Activated CD8-positive, alpha-beta T cell treated with anti-CD3 and anti-CD28 coated beads for 36 hours (primary cell): ENCODE results near the gene EHBP1. TPM values are rescaled to one million over a fixed set of nuclear protein-coding genes. Genes with fewer than 3 reads are reported as not detected.

Source experiments
- ATAC-seq: fragments of 200-7000 bp; cut with Tn5 transposase; one replicate; pipeline ENCODE4 v1.10.0; 2021; ENCODE audit warnings: mild to moderate bottlenecking, moderate library complexity
- CTCF ChIA-PET: fragments of 350-600 bp; sonication (Branson Sonifier 250); formaldehyde crosslinking; loops from one replicate; lab custom pipeline; 2021; ENCODE audit warnings: antibody characterized with exemption; lab: Charles Lee
- POLR2A ChIA-PET: fragments of 350-600 bp; sonication (Branson Sonifier 250); formaldehyde crosslinking; loops from one replicate; lab custom pipeline; 2021; ENCODE audit warnings: antibody characterized with exemption; lab: Charles Lee
- DNase-seq: peaks from one replicate; pipeline ENCODE4 v3.0.0-alpha.2; 2020
- H3K27ac Mint-ChIP-seq: one replicate; pipeline ENCODE4 v1.8.0; 2021; ENCODE audit warnings: mild to moderate bottlenecking, mixed read lengths
- H3K27me3 Mint-ChIP-seq: one replicate; pipeline ENCODE4 v1.8.0; 2021; ENCODE audit warnings: mixed read lengths
- H3K36me3 Mint-ChIP-seq: one replicate; pipeline ENCODE4 v1.8.0; 2021; ENCODE audit warnings: low read depth, mixed read lengths
- H3K4me1 Mint-ChIP-seq: one replicate; pipeline ENCODE4 v1.8.0; 2021; ENCODE audit warnings: low read depth, mixed read lengths
- H3K4me3 Mint-ChIP-seq: one replicate; pipeline ENCODE4 v1.8.0; 2021; ENCODE audit warnings: mild to moderate bottlenecking, moderate library complexity, mixed read lengths
- H3K9me3 Mint-ChIP-seq: one replicate; pipeline ENCODE4 v1.8.0; 2021; ENCODE audit warnings: mixed read lengths
- intact Hi-C: fragments of 100-400 bp; cut with micrococcal nuclease; formaldehyde crosslinking; loops from one replicate; pipeline ENCODE4 v1.10.0; 2022
- total RNA-seq, 2 experiments: library from RNA; stranded (reverse); gene quantifications; one replicate each; pipeline ENCODE4 v1.2.3, GENCODE V29; 2021
- TF ChIP-seq, protein P1 (sequence below): fragments of 200-600 bp; IDR thresholded peaks from one replicate; pipeline ENCODE4 v1.8.0; 2022; ENCODE audit warnings: antibody characterized with exemption, mild to moderate bottlenecking

Gene EHBP1
- total RNA-seq, 2 experiments from 2014 or later, result 24.1 to 24.3 TPM

DNA sequence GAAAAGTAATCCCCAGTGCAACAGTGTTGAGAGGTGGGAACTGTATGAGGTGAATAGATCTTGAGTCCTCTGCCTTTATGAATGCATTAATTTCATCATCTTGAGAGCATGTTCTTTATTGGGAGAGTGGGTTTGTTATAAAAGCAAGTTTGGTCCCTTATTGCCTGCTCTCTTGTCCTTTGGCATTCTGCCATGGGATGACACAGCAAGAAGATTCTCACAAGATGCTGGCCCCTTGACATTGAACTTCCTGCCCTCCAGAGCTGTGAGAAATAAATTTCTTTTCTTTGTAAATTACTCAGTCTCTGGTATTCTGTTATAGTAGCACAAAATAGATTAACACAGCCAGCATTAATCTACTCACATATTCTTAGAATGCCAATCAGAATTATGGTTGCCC lies 108.6 kb downstream of the EHBP1 start:
- H3K27me3 Mint-ChIP-seq, result no peaks in the 10 kb centered on the region
- no peaks in the 10 kb centered on the region for H3K36me3 Mint-ChIP-seq
- TF ChIP-seq, protein P1, sequence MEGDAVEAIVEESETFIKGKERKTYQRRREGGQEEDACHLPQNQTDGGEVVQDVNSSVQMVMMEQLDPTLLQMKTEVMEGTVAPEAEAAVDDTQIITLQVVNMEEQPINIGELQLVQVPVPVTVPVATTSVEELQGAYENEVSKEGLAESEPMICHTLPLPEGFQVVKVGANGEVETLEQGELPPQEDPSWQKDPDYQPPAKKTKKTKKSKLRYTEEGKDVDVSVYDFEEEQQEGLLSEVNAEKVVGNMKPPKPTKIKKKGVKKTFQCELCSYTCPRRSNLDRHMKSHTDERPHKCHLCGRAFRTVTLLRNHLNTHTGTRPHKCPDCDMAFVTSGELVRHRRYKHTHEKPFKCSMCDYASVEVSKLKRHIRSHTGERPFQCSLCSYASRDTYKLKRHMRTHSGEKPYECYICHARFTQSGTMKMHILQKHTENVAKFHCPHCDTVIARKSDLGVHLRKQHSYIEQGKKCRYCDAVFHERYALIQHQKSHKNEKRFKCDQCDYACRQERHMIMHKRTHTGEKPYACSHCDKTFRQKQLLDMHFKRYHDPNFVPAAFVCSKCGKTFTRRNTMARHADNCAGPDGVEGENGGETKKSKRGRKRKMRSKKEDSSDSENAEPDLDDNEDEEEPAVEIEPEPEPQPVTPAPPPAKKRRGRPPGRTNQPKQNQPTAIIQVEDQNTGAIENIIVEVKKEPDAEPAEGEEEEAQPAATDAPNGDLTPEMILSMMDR, result no peak
- H3K4me3 Mint-ChIP-seq, result no peak overlapping the region
- CTCF ChIA-PET, result no interaction called here
- DNase-seq (peak; percentile 22), ATAC-seq (no peak)
- no peak overlapping the region for H3K27ac Mint-ChIP-seq
- POLR2A ChIA-PET, result interaction anchor here (0.6 kb wide), 1 partner anchor 68 kb away, joined by 3 read pairs; no protein-coding TSS in a partner anchor
- intact Hi-C loops, result no loop called here
- peaks cover 7% of the 10 kb centered on the region for H3K4me1 Mint-ChIP-seq
- no peaks in the 10 kb centered on the region for H3K9me3 Mint-ChIP-seq

DNA sequence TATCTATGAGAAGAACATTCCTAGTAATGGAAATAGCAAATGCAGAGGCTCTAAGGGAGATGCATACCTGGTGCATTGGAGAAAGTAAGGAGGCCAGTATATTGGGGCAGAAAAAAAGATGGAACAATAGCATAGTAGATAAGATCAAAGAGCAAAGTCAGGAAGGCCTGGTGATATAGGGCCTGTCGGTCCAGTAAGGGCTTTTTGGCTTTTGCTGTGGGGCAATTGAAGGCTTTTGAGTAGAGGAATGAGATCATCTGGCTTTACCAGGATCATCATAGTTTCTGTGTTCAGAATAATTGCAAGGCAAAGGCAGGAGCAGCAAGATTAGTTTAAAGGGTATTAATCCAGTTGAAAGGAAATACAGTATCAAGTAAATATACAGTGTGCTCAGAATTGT lies 111.8 kb downstream of the EHBP1 start:
- no peaks in the 10 kb centered on the region for H3K9me3 Mint-ChIP-seq
- H3K27me3 Mint-ChIP-seq, result no peaks in the 10 kb centered on the region
- POLR2A ChIA-PET, result no interaction called here
- CTCF ChIA-PET, result no interaction called here
- DNase-seq, result no peak
- TF ChIP-seq, protein P1, result no peak
- no peak overlapping the region for H3K27ac Mint-ChIP-seq
- no peaks in the 10 kb centered on the region for H3K36me3 Mint-ChIP-seq
- H3K4me1 Mint-ChIP-seq, result peaks cover 7% of the 10 kb centered on the region
- H3K4me3 Mint-ChIP-seq, result no peak overlapping the region
- ATAC-seq, result no peak
- intact Hi-C loops, result no loop called here

DNA sequence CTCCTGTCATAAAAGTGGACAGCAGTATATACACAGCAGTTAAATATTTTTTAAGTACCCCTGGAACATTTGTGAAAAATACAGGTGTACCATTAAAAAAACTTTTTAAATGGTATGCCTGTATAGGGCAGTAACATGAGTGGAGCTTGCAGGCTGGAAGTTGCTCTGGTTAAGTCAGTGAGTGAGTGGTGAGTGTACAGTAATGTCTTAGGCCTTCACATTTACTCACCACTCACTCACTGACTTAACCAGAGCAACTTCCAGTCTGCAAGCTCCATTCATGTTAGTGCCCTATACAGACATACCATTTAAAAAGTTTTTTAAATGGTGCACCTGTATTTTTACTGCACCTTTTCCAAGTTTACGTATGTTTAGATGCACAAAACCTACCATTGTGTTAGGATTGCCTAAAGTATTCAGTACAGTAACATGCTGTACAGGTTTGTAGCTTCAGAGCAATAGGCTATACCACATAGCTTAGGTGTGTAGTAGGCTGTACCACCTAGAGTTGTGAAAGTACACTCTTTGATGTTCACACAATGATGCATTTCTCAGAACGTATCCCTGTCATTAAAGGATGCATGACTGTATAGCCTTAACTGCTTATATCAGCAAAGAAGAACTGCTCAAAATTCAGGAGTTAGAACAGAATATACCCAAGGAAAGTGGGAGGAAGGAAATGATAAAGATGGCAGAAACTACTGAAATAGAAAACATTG lies 112.6 kb downstream of the EHBP1 start:
- Mint-ChIP-seq H3K27me3 (no peaks in the 10 kb centered on the region), H3K36me3 (no peaks in the 10 kb centered on the region), H3K4me1 (peaks cover 7% of the 10 kb centered on the region), H3K27ac (no peak overlapping the region), H3K4me3 (no peak overlapping the region), H3K9me3 (no peaks in the 10 kb centered on the region)
- CTCF ChIA-PET, result no interaction called here
- DNase-seq (no peak), ATAC-seq (no peak)
- TF ChIP-seq, protein P1, result no peak
- POLR2A ChIA-PET, result no interaction called here
- intact Hi-C loops, result no loop called here

DNA sequence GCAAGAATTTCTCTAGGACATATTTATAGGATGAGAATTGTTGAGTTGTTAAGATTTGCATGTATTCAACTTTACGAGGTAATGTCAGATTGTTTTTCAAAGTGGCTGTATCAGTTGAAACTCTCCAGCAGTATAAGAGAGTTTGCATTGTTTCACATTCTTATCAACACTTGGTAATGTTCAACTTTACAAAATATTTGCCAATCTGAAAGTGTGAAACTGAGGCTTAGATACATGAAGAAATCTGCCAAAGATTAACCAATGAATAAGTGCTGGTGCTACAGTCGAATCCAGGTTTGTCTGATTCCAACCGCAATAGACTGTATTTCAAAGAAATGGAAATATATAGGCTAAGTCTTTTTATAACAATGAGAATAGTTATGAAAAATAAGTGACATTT lies 117.0 kb downstream of the EHBP1 start:
- ChIA-PET POLR2A (no interaction called here), CTCF (no interaction called here)
- H3K4me3 Mint-ChIP-seq, result no peak overlapping the region
- no peaks in the 10 kb centered on the region for H3K4me1 Mint-ChIP-seq
- no peaks in the 10 kb centered on the region for H3K27me3 Mint-ChIP-seq
- intact Hi-C loops, result no loop called here
- no peaks in the 10 kb centered on the region for H3K9me3 Mint-ChIP-seq
- ATAC-seq (no peak), DNase-seq (no peak)
- H3K36me3 Mint-ChIP-seq, result peaks cover 18% of the 10 kb centered on the region
- TF ChIP-seq, protein P1, result no peak
- no peak overlapping the region for H3K27ac Mint-ChIP-seq

DNA sequence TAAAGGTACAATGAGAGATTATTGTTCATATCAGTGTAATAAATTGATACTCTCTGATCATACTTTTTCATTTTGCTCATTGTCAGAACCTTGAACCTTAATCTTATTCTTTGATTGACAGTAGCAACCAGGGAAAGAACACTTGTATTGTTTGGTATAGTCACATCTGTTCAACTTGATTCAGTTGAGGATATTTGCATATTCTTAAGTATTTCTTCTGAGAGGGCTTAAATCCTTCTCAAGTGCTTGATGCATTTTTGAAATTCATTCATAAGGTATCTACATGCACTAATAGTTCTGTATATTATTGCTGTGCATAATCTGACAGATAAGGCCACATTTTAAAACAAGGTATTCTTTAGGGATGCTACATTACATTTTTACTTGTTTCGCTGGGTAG lies 118.9 kb downstream of the EHBP1 start:
- no peaks in the 10 kb centered on the region for H3K27me3 Mint-ChIP-seq
- DNase-seq (no peak), ATAC-seq (no peak)
- peaks cover 27% of the 10 kb centered on the region for H3K36me3 Mint-ChIP-seq
- no peaks in the 10 kb centered on the region for H3K4me1 Mint-ChIP-seq
- ChIA-PET POLR2A (no interaction called here), CTCF (interaction anchor here (1.1 kb wide), 1 partner anchor 9 kb away, joined by 3 read pairs; no protein-coding TSS in a partner anchor)
- intact Hi-C loops, result no loop called here
- TF ChIP-seq, protein P1, result no peak
- no peak overlapping the region for H3K27ac Mint-ChIP-seq
- no peaks in the 10 kb centered on the region for H3K9me3 Mint-ChIP-seq
- H3K4me3 Mint-ChIP-seq, result no peak overlapping the region
